Ascending aorta (tissue), 2 donors: Measurements from ENCODE around the gene ITGA7. TPM values are rescaled to one million over a fixed set of nuclear protein-coding genes. Genes with fewer than 3 reads are reported as not detected.

Experiments
- DNase-seq, 2 donors: peaks; one replicate each; pipeline ENCODE4 v3.0.0-alpha.2; 2019; ENCODE audit warnings: low spot score in 2 of 2
- H3K27ac ChIP-seq, 2 donors: fragments of 200-600 bp; sonication (generic); one replicate each; pipeline ENCODE4 v1.5.1; 2016 to 2017; ENCODE audit warnings: mild to moderate bottlenecking in 1 of 2
- H3K27me3 ChIP-seq: fragments of 200-600 bp; sonication (generic); one replicate; pipeline ENCODE4 v1.5.1; 2017
- H3K36me3 ChIP-seq, 2 donors: fragments of 200-600 bp; sonication (generic); one replicate each; pipeline ENCODE4 v1.5.1; 2016
- H3K4me1 ChIP-seq, 2 donors: fragments of 200-600 bp; sonication (generic); one replicate each; pipeline ENCODE4 v1.5.1; 2016 to 2017; ENCODE audit warnings: mild to moderate bottlenecking in 1 of 2
- H3K4me3 ChIP-seq, 2 donors: fragments of 200-600 bp; sonication (generic); one replicate each; pipeline ENCODE4 v1.5.1; 2016 to 2017; ENCODE audit warnings: mild to moderate bottlenecking in 1 of 2
- H3K9me3 ChIP-seq, 2 donors: fragments of 200-600 bp; sonication (generic); one replicate each; pipeline ENCODE4 v1.5.1; 2016
- CTCF ChIP-seq, 3 experiments: fragments of 200-600 bp in 2 of 3; fragments of 450-650 bp in 1 of 3; sonication (generic) in 2 of 3; IDR thresholded peaks; one replicate each; pipeline ENCODE4 v1.5.1; 2016 to 2019; ENCODE audit warnings: antibody characterized with exemption in 3 of 3, mild to moderate bottlenecking in 1 of 3, moderate library complexity in 1 of 3
- intact Hi-C: fragments of 100-400 bp; cut with DNase I; formaldehyde crosslinking; loops from one replicate; pipeline ENCODE4 v1.15.1; 2023
- total RNA-seq: library from RNA; depleted of rRNA; stranded (reverse); fragments of >200 nt; gene quantifications from one replicate; pipeline ENCODE4 v1.1.0, GENCODE V29; 2016

Gene ITGA7
- total RNA-seq, 1 donor from 2014 or later, result 246 TPM

- peaks cover 46 to 70% of the 10 kb centered on the region in 2 donors for H3K4me1 ChIP-seq
- H3K9me3 ChIP-seq, result no peaks in the 10 kb centered on the region
- TF ChIP-seq CTCF (IDR thresholded peaks at IDR 0.05), result no peak
- peak within 1 kb of the TSS; percentile 86 to 88 for H3K27ac ChIP-seq
- H3K27me3 ChIP-seq, result no peaks in the 10 kb centered on the region
- peak within 1 kb of the TSS; percentile 11 to 52 for H3K4me3 ChIP-seq
- peaks cover 12 to 17% of the 10 kb centered on the region in 2 donors for H3K36me3 ChIP-seq
- peak; percentile 67 to 95 for DNase-seq
- intact Hi-C loops, result loop anchor here (5.0 to 10.0 kb wide), 2 partner anchors 63 to 1295 kb away; no protein-coding TSS in a partner anchor
Observed at GRCh38 chr12:55720071-55720564, 12.4 kb upstream of the ITGA7 start, which contains the start of gene RDH5. RDH5 (plus strand) TSS chr12:55720393; CDS start chr12:55721185, 792 bp downstream.

- H3K4me1 ChIP-seq, result peaks cover 46 to 72% of the 10 kb centered on the region in 2 donors
- peak overlapping the region; percentile 86 to 88 for H3K27ac ChIP-seq
- DNase-seq, result no peak
- no peaks in the 10 kb centered on the region for H3K27me3 ChIP-seq
- H3K4me3 ChIP-seq, result peak overlapping the region in 1 of 2 donors; percentile 3
- H3K9me3 ChIP-seq, result no peaks in the 10 kb centered on the region
- H3K36me3 ChIP-seq, result peaks cover 7 to 10% of the 10 kb centered on the region in 2 donors
- intact Hi-C loops, result no loop called here
- TF ChIP-seq CTCF (IDR thresholded peaks at IDR 0.05), result no peak
Observed at GRCh38 chr12:55719371-55719770, 11.7 kb upstream of the ITGA7 start.

- H3K4me1 ChIP-seq, result peaks cover 44 to 67% of the 10 kb centered on the region in 2 donors
- intact Hi-C loops, result no loop called here
Observed at GRCh38 chr12:55718624-55719275, 11.0 kb upstream of the ITGA7 start.

GRCh38 chr12:55718015-55718414, 10.3 kb upstream of the ITGA7 start:
- Histone ChIP-seq H3K27me3 (no peaks in the 10 kb centered on the region), H3K4me3 (peak overlapping the region in 1 of 2 donors; percentile 79), H3K27ac (peak overlapping the region; percentile 86 to 88), H3K9me3 (no peaks in the 10 kb centered on the region), H3K36me3 (no peaks in the 10 kb centered on the region), H3K4me1 (peaks cover 47 to 65% of the 10 kb centered on the region in 2 donors)
- no peak for DNase-seq
- no peak for TF ChIP-seq CTCF (IDR thresholded peaks at IDR 0.05)
- intact Hi-C loops, result no loop called here

More at GRCh38 chr12:55718624-55719275, 11.0 kb upstream of the ITGA7 start:
- H3K36me3 ChIP-seq, result peaks cover 2 to 4% of the 10 kb centered on the region in 2 donors
- H3K27ac ChIP-seq, result peak overlapping the region; percentile 86 to 88
- no peak for TF ChIP-seq CTCF (IDR thresholded peaks at IDR 0.05)
- H3K27me3 ChIP-seq, result no peaks in the 10 kb centered on the region
- no peak for DNase-seq
- peak overlapping the region in 1 of 2 donors; percentile 79 for H3K4me3 ChIP-seq
- no peaks in the 10 kb centered on the region for H3K9me3 ChIP-seq

GRCh38 chr12:55717011-55718007, 9.6 kb upstream of the ITGA7 start:
- H3K4me1 ChIP-seq, result peaks cover 48 to 70% of the 10 kb centered on the region in 2 donors
- peak overlapping the region; percentile 64 to 79 for H3K4me3 ChIP-seq
- no peak for TF ChIP-seq CTCF (IDR thresholded peaks at IDR 0.05)
- intact Hi-C loops, result no loop called here
- no peaks in the 10 kb centered on the region for H3K9me3 ChIP-seq
- no peaks in the 10 kb centered on the region for H3K27me3 ChIP-seq
- H3K27ac ChIP-seq, result peak overlapping the region; percentile 86 to 88
- DNase-seq, result no peak
- H3K36me3 ChIP-seq, result no peaks in the 10 kb centered on the region
